Endothelial cell of umbilical vein (primary cell): Measurements from ENCODE around the gene SEPTIN5.

Source experiments
- EZH2 ChIP-seq: IDR thresholded peaks from 2 replicates; pipeline ENCODE4 v1.6.1; 2012; ENCODE audit warnings: borderline replicate concordance, low read depth, mild to moderate bottlenecking, moderate library complexity, low read length, inconsistent platforms; ENCODE audit not compliant: severe bottlenecking
- POLR2A ChIP-seq: IDR thresholded peaks from 2 replicates; pipeline ENCODE4 v1.6.1; 2012; ENCODE audit warnings: low read depth, mild to moderate bottlenecking, control low read depth, low read length
- POLR2AphosphoS5 ChIP-seq: IDR thresholded peaks from 2 replicates; pipeline ENCODE4 v1.6.1; 2012; ENCODE audit warnings: low read depth, mild to moderate bottlenecking, control low read depth, low read length, moderate library complexity; ENCODE audit not compliant: insufficient read depth
- TF ChIP-seq, protein P1 (sequence below), 2 donors: IDR thresholded peaks; 1 replicate in 1 of 2; 2 replicates in 1 of 2; pipeline ENCODE4 v1.5.1; 2011; ENCODE audit warnings: low read length in 2 of 2, mild to moderate bottlenecking in 2 of 2, moderate library complexity in 2 of 2, control low read depth in 1 of 2, inconsistent platforms in 1 of 2, low read depth in 1 of 2; ENCODE audit not compliant: insufficient read depth in 1 of 2; ENCODE audit errors: extremely low read depth in 1 of 2

DNA sequence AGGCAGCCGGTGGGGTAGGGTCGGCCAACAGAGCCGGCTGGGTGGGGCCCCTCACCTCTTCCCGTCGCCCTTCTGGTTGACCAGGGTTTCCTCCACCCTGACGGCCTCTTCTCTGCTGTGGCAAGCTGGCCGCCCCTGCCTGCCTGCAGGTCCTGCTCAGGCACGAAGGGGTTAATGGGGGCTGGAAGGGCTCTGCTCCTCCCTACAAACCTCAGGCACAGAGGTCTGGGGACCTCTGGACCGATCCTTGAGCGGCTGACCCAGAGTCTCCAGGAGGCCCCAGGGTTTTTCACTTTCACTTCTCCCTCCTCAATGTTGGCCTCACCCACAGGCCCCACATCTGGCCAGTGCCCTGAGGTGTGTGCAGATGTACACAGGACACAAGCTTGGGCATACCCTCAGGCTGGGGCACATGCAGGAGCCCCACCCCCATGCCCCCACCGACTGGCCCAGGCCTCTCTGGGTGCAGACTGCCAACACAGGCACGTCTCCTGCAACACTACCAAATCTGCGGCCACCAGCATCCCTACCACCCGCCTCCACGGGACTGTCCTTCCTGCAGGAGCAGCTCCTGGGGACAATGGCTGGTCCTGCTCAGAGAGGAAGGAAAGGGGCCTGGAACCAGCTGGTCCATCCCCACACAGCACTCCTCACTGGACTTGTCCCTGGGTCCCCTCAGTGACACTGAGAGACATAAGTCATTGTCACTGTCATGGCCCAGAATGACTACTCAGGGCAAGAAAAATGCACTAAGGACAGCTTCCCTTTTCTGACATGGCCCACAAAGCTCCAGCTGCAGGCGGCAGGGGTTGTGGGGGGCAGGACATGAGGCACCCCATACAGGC lies 43.1 kb downstream of the SEPTIN5 start:
- TF ChIP-seq, protein P1, sequence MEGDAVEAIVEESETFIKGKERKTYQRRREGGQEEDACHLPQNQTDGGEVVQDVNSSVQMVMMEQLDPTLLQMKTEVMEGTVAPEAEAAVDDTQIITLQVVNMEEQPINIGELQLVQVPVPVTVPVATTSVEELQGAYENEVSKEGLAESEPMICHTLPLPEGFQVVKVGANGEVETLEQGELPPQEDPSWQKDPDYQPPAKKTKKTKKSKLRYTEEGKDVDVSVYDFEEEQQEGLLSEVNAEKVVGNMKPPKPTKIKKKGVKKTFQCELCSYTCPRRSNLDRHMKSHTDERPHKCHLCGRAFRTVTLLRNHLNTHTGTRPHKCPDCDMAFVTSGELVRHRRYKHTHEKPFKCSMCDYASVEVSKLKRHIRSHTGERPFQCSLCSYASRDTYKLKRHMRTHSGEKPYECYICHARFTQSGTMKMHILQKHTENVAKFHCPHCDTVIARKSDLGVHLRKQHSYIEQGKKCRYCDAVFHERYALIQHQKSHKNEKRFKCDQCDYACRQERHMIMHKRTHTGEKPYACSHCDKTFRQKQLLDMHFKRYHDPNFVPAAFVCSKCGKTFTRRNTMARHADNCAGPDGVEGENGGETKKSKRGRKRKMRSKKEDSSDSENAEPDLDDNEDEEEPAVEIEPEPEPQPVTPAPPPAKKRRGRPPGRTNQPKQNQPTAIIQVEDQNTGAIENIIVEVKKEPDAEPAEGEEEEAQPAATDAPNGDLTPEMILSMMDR (IDR thresholded peaks at IDR 0.05; ENCODE audit: extremely low read depth in 1 of 2, insufficient read depth in 1 of 2, low read depth in 1 of 2, low read length in 2 of 2) = no peak
- no peak for TF ChIP-seq POLR2A
- TF ChIP-seq EZH2 = no peak
- TF ChIP-seq POLR2AphosphoS5 = no peak
